NCI-H2171 treated with DMSO at 0.1 percent for 48 hours (cell line): Measurements from ENCODE around the gene RNF151.
"Not testable (repeated sequence)": the region's sequence is repeated elsewhere in the genome, so short reads cannot be mapped to it uniquely, and the experiment has no call there.

Source experiments
- DNase-seq: peaks from one replicate; lab custom pipeline; 2025; lab: John Stamatoyannopoulos, UW

RNF151 gene, protein sequence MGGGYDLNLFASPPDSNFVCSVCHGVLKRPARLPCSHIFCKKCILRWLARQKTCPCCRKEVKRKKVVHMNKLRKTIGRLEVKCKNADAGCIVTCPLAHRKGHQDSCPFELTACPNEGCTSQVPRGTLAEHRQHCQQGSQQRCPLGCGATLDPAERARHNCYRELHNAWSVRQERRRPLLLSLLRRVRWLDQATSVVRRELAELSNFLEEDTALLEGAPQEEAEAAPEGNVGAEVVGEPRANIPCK

DNA sequence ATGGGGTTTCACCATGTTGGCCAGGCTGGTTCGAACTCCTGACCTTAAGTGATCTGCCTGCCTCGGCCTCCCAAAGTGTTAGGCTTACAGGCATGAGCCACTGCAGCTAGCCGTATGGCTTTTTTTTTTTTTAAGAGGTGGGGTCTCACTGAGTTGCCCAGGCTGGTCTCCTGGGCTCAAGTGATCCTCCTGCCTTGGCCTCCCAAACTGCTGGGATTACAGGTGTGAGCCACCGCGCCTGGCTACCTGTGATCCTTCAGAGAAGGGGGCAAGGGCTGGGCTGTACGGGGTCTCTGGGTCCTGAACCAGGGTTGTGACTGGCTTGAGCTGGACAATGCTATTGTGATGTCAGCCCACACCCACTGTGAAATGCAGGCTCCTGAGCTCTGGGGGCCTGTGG lies at the start of gene RNF151:
TSS of gene RNF151 (plus strand) at position 397 of the 400 bp plus-strand sequence. CDS start 26 bp downstream, outside the sequence.
- DNase-seq = no peak

DNA sequence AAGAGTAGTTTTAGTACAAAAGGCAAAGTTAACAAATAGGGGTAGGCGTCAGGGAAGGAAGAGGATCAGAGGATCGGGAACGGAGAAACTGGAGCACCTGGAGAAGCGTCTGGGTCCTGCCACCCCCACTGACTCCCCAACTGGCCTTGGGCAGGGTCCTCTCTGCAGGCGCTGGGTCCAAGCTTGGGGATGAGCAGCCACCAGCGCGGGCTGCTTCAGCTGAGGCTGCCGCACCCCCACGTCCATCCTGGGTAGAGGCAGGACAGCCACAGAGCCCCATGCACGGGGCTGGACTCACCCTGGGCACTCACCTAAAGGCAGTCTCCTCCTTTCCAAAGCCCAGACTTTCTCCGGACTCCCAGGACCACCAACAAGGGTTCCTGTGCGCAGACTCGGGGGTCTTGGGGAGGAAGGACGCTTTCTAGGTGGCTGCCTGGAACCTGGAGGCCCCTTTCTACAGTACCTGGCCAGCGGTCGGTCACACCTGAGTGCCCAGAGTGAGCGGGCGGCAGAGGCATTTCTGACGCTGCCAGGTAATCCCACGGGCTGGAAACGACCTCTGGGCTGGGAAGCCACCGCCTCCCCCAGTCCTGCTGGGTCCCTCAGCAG lies 49.5 kb upstream of the RNF151 start:
- DNase-seq = no peak

DNA sequence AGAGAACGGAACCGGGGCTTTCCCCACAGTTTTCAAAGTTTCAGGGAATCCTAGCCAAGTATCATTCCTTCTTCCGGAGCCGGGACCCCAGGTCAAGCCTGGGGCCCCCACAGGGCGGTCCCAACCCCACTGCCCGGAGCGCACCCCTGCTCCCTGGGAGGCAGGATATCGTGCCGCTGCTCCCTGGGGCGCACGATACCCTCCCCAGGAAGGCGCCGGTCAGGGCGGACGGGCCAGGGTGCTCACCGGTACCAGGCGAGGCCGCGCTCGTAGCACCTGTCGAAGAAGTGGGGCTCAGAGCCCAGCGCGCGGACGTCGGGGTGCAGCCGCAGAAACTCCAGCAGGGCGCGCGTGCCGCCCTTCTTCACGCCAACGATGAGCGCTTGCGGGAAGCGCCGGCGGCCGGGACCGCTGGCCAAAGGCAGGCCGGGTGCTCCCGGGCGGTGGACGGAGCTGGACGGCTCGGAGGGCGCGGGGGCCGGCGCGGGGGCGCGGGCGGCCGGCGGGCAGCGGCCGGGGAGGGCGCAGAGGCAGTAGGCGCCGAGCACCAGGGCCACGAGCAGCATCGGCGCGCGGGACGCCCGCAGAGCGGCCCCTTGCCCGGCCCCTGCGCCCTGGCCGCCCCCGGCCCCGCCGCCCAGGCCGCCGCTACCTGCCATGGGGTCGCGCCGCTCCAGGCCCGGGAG lies 48.8 kb upstream of the RNF151 start:
- no peak for DNase-seq

DNA sequence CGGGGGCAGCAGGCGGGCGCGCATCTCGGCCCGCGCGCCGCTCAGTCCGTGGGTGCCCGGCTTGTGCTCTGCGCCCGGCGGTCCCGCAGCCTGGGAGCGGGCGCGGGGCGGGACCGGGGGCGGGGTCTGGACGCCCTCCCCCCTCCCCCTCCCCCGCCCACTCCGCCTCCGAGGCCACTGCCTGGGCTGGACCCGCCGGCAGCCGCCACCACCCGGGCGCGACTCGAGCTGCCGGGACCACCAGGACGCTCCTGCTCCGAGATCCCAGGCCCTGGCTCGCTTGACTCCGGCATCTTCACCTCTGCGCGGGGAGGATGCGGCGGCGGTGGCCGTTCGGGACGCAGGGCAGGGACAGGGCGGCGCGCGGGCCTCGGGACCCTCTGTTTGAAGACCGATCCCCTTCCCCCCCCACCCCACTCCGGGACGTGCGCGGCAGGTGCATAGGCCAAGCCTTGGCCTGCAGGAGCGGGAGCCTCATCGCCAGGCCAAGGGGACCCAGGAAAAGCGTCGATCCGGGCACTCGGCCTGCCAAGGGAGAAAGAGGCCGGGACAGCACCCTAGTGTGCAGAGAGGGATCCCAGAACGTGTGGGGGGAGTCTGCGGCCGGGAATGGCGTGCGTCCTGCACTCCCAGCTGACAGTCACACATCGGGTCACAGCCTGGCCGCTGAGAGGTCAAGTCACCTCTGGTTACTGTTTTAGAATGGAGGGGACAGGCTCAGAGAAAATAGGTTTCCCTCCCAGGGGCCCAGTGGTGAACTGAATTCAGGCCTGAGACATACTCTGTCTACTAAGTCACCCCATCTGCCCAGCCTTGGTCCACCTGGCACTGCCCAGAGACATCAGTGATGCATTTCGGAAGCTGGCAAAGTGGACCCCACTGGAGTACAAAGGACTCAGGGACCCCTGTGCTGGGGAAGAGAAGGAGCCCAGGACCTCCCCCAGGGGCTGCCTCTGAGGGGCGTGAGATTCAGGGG lies 48.0 kb upstream of the RNF151 start, which contains the start of gene HS3ST6:
TSS of gene HS3ST6 (minus strand) at position 65 of the 976 bp plus-strand sequence. CDS start 92 bp downstream, outside the sequence.
- DNase-seq = no peak

DNA sequence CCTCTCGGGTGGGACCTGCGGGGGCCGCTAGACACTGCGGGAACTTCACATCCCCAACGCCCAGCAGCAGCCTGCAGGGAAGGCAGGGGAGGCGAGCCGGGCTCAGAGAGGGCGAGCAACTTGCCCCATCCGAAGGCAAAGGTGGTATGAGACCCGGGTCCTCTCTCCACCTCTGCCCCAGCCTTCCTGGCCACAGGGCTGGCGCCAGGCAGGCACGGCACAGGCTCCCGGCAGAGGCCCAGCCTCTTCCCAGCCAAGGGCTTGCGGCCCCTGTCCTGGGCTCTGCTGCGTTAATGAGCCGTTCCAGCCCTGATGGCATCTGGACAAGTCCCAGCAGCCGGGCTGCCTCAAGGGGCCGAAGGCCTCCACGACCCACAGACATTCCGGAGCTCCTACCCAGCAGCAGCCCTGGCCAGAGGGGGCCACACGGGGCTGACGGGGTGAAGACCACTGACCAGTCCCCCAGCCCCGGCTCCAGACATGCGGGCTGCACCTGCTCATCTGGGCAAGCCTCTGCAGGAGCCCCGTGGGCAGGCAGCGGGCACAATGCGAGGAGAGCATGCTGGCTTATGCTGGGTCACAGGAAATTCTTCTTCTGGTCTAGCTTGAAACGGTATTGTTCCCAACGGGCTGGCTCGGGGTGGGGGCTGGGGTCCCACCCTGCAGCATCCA lies 47.2 kb upstream of the RNF151 start:
- DNase-seq = no peak

DNA sequence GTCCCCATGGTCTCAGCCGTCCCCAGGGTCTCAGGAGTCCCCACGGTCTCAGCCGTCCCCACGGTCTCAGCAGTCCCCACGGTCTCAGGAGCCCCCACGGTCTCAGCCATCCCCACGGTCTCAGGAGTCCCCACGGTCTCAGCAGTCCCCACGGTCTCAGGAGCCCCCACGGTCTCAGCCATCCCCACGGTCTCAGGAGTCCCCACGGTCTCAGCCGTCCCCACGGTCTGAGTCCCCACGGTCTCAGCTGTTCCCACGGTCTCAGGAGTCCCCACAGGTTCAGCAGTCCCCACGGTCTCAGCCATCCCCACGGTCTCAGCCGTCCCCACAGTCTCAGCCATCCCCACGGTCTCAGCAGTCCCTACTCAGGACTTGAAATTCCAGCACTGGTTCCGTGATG lies 46.5 kb upstream of the RNF151 start:
- not testable (repeated sequence) for DNase-seq

DNA sequence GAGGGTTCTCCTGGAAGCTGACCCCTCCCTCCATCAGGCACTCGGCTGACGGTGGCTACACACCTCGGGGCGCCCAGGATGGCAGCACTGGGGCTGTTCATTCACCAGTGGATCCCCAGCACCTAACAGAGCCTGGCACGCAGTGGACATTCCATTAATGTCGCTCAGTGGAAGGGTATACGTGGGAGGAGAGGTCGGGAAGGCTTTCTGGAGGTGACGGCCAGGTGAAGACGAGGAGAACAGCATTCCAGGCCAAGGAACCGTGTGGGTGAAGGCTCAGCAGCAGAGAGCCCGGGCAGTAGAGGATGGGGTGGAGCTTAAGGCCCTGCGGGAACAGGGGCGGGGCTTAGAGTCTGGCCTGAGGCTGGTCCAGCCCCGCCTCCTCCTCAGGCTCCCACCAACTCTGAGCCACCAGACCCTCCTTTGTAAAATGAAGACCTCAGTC lies 45.9 kb upstream of the RNF151 start:
- no peak for DNase-seq

DNA sequence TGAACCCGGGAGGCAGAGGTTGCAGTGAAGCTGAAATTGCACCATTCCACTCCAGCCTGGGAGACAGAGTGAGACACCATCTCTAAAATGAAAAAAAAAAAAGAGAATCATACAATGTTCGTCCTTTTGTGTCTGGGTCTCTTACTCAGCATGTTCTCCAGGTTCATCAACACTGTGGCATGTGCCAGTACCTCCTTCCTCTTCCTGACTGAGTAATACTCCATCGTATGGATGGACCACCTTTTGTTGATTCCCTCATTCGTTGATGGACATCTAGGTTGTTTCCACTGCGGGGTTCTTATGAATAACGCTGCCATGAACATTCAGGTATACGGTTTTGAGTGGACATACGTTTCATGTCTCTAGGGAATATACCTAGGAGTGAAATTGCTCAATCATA lies 44.3 kb upstream of the RNF151 start:
- no peak for DNase-seq

DNA sequence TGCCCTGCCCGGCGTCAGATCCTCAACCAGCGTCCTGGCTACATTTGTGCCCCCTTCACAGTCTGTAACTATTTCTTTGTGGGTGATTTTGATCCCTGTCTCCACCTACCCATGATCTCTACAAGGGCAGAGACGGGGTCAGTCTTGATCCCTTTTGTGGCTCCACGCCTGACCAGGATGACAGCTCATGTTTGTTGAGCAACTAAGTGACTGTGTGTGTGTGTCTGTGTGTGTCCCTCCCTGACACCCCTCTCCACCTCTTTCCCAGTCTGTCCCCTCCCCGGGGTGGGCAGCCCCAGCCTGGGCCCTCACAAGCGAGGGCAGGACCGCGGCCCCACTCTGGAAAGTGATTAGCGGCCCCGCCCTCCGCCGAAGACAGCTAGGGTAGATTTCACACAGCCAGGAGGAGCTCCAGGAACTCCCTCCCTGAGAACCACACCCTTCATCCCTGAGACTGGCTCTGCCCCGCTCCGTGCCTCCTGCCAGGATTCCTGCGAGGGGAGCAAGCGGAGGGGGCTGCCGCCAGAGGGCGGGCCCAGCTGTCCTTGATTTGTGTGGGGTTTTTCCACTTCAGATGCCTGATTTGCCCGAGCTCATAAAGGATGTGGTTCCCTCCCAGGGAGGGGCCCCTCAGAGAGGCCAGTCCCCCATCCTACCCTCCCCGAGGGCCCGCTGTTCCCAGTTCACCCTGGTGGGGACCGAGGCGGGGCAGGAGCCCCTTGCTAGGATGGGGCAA lies 43.2 kb upstream of the RNF151 start:
- peak; percentile 93 for DNase-seq

DNA sequence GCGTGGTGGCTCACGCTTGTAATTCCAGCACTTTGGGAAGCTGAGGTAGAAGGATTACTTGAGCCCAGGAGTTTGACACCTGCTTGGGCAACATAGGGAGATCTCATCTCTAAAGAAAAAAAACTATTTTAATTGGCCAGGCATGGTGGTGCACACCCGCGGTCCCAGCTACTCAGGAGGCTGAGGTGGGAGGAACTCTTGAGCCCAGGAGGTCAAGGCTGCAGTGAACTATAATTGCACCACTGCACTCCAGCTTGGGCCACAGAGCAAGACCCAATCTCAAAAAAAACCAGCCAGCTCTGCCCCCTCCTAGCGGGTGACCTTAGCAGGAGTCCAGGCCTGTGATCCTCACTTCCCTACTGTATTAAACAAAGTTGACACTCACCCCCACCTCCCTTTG lies 42.6 kb upstream of the RNF151 start:
- no peak for DNase-seq

DNA sequence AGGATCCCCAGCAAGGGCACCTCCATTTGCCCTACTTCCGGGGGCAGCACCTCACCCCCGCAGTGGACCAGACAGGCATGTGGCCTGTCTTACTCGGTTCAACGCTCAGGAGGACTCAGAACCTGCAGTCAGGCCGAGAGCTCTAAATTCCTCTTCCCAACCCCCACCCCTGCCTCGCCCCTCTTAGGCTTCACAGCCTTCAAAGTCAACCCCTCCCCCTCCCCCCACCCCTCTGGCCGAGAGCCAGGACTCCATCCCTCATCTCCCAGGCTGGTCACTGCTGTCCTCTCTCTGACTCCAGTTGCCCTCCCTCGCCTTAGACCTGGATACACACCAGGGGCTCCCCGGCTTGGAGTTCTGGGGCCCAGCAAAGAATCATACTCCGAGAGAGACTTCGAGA lies 40.4 kb upstream of the RNF151 start:
- no peak for DNase-seq

DNA sequence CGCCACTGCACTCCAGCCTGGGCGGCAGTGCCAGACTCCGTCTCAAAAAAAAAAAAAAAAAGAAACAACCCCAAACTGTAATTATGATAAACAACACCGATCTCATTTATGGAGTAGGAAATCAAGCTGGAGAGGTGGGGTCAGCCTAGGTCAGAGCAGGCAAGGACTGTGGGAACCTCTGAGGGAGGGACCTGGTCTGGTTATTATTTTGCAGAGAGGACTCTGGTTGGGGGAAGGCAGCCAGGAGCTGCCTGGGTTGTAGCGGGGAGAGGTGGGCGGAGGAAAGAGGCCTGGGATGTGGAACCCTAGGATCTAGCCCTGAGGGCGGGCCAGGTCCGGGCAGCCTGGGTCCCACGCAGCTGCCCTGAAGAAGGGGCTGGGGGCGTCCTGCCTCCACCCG lies 37.6 kb upstream of the RNF151 start:
- peak; percentile 70 for DNase-seq

DNA sequence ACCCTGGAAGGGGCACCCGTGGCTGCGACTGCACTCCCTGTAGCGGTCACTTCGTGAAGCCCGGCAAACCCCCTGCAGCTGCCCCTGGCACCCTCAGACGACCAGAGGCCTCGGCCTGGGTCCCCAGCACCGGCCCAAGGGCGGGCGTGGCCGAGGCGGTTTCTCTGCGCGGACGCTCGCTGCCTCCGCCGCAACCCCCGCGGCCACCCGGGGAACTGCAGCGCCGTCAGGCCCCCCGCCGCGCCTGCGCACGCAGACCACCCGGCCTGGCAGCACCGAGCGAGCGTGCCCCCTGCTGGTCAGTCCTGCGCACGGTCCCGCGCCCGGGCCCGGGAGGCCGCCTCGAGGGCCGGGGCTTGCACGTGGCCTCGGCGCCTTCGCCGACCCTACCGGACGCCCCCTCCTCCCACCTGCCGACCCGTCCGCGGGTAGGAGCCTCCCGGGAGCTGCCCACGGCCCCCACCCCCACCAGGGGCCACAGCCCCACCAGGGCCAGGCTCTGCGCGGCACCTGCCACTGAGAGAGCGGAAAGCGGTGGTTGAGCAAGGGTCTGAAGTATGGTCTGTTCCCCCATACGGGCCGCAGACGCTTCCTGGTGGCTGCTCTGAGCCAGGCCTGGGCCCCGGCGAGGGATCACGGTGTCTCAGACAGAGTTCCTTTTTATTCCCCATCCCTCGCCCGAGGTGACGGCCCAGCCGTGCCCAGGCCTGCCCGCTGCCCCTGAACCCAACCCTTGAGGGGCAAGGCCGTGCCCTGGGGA lies 36.9 kb upstream of the RNF151 start:
- DNase-seq = peak; percentile 67

DNA sequence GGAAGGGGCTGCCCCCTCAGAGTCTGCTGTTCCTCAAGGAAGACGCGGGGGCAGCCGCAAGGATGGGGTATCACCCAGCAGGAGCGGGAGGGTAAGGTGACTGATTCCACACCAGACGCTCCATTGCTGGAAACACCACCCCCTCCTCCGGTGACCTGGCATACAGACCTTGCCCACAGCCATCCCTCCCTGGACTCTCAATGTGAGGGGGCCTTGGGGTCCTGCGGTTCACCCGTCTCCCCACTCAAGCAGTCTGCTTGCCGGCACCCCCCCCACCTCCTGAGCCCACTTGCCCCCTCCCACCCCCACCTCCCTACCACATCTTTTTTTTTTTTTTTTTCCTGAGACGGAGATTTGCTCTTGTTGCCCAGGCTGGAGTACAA lies 36.3 kb upstream of the RNF151 start:
- no peak for DNase-seq

DNA sequence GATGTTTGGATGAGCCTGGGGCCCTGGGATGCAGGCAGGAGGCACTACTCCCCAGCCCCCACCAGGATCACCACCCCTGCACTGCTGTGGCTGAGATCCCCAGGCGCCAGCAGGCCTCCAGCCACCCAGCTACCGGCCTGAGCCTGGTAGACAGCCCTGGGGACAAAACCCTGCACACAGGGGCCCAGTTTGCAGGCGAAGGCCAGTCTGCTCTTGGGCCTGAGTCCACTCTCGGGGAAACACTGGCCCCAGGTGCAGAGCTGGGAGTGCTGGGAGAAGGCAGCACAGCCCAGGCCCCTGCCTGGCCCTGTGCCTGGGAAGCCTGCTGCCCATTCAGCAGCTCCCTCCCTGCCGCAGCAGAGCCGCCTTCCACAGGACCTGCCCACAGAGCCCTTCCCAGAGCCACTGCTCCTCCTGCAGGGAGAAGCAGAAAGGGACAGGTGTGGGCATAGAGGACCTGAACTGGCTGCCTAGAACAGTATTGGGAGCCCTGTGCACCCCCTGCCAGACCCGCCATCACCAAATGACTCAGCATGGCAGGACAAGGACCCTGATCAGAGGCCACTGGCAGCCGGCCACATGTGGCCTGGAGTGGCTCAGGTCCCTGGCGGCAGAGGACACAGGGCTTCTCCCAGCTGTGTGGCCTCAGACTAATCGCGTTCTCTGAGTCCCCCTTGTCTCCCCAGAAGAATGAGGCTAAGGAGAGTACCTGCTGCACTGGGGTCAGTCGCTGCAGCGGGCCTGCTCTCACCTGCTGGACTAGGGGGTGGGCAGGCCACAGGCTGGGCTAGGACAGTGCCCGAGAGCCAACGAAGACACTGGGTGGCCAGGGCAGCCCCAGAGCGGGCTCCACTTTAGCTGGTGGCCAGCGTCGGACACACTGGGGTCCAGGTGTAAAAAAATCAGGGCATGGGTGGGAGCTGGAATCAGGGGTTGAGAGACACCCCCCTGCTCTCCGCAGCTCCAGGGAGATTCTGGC lies 34.3 kb upstream of the RNF151 start:
- peak; percentile 39 for DNase-seq

DNA sequence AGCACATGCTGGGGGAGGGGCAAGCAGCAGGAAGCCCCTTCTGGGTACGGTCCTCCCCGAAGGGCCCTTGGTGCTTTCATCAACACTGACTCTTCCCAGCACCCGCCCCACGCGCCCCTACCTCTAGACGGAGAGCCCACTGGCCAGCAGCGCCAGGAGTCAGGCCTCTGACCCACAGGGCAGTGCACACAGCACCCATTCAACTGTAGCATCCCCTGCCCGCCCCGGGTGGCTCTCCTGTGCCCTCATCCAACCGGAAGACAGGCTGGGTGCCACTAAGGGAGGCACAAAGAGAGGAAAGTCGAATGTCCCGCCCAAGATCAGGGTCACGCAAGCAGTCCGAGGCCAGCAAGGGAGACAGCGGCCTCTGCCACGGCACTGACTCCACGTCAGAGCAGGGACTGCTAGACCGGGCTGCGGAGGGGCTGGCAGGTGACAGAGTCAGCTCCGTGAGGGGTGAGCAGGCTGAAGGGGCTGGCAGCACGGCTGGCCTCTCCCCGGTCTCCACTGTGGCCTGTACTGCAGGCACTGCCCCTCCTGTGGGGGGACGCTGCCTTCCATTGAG lies 33.5 kb upstream of the RNF151 start:
- no peak for DNase-seq

DNA sequence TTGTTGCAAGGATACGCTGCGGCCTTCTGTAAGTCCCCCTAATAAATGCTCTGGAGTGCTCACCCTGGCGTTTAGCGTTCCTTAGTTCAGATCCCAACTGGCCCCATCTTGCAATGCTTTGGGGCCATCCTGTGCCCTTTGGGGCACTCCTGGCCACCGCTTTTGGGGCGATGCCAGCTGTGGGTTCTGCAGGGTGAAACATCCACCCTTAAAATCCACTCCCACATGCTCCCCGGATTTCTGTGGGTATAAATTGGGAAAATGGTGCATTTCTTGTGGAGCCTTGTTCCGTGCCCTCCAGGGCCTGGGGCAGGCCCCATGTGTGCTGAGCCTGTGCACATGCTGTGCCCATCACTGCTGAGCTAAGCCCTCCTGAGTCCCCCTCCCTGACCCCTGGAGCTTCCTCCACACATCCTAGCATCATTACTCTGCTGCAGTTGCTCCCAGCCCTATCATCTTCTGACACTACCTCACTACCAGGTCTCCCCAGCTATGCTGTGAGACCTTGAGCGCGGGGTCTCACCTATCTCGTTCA lies 29.6 kb upstream of the RNF151 start:
- no peak for DNase-seq

DNA sequence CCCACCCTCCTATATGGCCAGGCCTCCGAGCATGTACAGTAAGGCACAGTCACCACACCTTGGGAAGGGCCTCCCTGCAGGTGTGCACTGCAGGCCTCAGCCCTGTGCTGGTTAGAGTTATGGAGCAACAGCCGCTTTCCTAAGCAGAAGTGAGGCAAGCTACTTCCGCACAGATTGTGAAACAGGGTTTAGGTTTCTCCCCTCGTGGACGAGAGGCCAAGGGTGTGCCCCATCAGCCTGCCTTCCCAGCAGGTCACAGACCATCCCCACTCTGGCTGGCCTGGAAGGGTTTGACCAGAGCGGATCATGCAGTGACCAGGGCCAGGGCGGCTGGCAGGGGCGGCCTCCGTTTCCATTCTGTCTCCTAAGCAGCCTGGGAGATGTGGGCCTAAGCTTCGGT lies 28.3 kb upstream of the RNF151 start:
- no peak for DNase-seq
